Aorta (tissue), 5 donors: Measurements from ENCODE around the gene ARHGAP26. TPM values are rescaled to one million over a fixed set of nuclear protein-coding genes. Genes with fewer than 3 reads are reported as not detected.

ENCODE experiments used
- ATAC-seq: fragments of 200-7000 bp; cut with Tn5 transposase; one replicate; pipeline ENCODE4 v1.9.1; 2022; ENCODE audit warnings: moderate library complexity; ENCODE audit not compliant: low FRiP score
- DNase-seq, 2 donors: peaks; one replicate each; pipeline ENCODE4 v3.0.0-alpha.2; 2020
- H3K27ac ChIP-seq, 2 donors: one replicate each; pipeline ENCODE4 v1.5.1; 2013; ENCODE audit warnings: low read length in 2 of 2, mild to moderate bottlenecking in 2 of 2, moderate library complexity in 2 of 2, control low read depth in 1 of 2, inconsistent platforms in 1 of 2, low read depth in 1 of 2
- H3K27me3 ChIP-seq, 2 donors: one replicate each; pipeline ENCODE4 v1.6.1; 2013; ENCODE audit warnings: control low read depth in 1 of 2, low read length in 1 of 2, mild to moderate bottlenecking in 1 of 2, moderate library complexity in 1 of 2; ENCODE audit not compliant: insufficient read depth in 2 of 2, control insufficient read depth in 1 of 2
- H3K36me3 ChIP-seq, 2 donors: one replicate each; pipeline ENCODE4 v1.6.1; 2013; ENCODE audit warnings: control low read depth in 1 of 2, low read length in 1 of 2, mild to moderate bottlenecking in 1 of 2; ENCODE audit not compliant: insufficient read depth in 2 of 2, control insufficient read depth in 1 of 2
- H3K4me1 ChIP-seq, 2 donors: one replicate each; pipeline ENCODE4 v1.6.1; 2013; ENCODE audit warnings: low read length in 2 of 2, control low read depth in 1 of 2, mild to moderate bottlenecking in 1 of 2, moderate library complexity in 1 of 2; ENCODE audit not compliant: insufficient read depth in 2 of 2, control insufficient read depth in 1 of 2
- H3K4me3 ChIP-seq, 2 donors: one replicate each; pipeline ENCODE4 v1.5.1; 2013; ENCODE audit warnings: low read length in 2 of 2, control low read depth in 1 of 2, mild to moderate bottlenecking in 1 of 2
- H3K9me3 ChIP-seq: one replicate; pipeline ENCODE4 v1.6.1; 2013; ENCODE audit warnings: mild to moderate bottlenecking, low read length; ENCODE audit not compliant: control insufficient read depth
- WGBS, 2 donors: extraction: QIAGEN DNeasy Blood & Tissue Kit; methylation state at CpG; one replicate each; pipeline ENCODE4 v1.1.7; 2013; 5-methylcytosine and 5-hydroxymethylcytosine counted together
- intact Hi-C, 2 donors: fragments of 100-400 bp; cut with DNase I; formaldehyde crosslinking; loops; one replicate each; pipeline versions ENCODE4 v1.14.2 to v1.15.0; 2022
- polyA plus RNA-seq, 2 donors: library from polyadenylated mRNA; stranded (reverse); fragments of 200-250 nt; gene quantifications; one replicate each; pipeline ENCODE4 v1.2.3, GENCODE V29; 2013
- total RNA-seq, 2 donors: library from RNA; stranded (reverse); fragmentation: NEBNext Ultra II Directional; extraction: Animal tissue kit (Norgen Biotek cat#: 25700); gene quantifications; one replicate each; pipeline ENCODE4 v1.2.1, GENCODE V29; 2021
- donor health status: healthy with polysubstance abuse.
- donor health status: Bipolar disorder and iron deficiency.
- donor health status: DM: no; HTN: no; CAD: no.
- donor health status: DM: no; HTN: no; CAD: no.
- donor health status: DM: yes; HTN: yes; CAD: no.

Gene ARHGAP26
- total and polyA plus RNA-seq, 4 donors: 4.5 to 70.7 (median 29.6) TPM

DNA sequence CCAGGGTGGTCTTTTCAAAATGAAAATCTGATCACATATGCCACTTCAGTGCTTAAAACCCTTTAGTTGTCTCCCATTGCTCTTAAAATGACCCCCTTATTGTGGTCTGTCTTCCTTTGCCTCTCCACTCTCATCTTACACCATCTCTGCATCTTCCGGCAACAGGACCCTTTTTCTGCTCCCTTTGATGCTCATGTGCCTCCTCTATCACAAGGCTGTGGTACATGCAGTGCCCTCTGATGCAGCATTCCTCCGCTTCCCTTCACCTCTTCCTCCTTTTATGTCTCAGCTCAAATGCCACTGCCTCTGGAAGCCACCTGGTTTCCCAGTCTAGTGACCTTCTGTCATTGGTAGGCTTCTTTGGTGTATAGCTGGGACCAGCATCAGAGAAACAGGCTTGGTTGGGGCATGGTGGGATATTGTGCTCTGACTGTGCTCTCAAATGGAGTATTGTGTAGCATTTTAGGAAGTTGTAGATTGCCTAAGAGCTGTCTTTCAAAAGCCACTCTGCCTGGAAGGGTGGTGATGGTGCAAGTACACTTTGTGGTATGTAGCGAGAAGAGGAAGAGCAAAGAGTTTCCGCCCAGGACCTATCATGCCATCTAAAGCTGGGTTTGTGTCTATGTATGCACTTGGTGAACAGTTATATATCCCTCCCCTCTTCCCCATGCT lies 28.1 kb downstream of the ARHGAP26 start:
- Histone ChIP-seq H3K9me3 (no peaks in the 10 kb centered on the region), H3K27me3 (no peaks in the 10 kb centered on the region), H3K36me3 (no peaks in the 10 kb centered on the region), H3K27ac (no peak overlapping the region), H3K4me1 (peaks cover 0 to 5% of the 10 kb centered on the region in 2 donors), H3K4me3 (no peak overlapping the region)
- intact Hi-C loops: no loop called here
- WGBS, 2 donors: 96 to 98% methylated on average over 4 of the region's 4 CpGs
- peak in 1 of 2 donors; percentile 62 for DNase-seq
- ATAC-seq: peak; percentile 72

DNA sequence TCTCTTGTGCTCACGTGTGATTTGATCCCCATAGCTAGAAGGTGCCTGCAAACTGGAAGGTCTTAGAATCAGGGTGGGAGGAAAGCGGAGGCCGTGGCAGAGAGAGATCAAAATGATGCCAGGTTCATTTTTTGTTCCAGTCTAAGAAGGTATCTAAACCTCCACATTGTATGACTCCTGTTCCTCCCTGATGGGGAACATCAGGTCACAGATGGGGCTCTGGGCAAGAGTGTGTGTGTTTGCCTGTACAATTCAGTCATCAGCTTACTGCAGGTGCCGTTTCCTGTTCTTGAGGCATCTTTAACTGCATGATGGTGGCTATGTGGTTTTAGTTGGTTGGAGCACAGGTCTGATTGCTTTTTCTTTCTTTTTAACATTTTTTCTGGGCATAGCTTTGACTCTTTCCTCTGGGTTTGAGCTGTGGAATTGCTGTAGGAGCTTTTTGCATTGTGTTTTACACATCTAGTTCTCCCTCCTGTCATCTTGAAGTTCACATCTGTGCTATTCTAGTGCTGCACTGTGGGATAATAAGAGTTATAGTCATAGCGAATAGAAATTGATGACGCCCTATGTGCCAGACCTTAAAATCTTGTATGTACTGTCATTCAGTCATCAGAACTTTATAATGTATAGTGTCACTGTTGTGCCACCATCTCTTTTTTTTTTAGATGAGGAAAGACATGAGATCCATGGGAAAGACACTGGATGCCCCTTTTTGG lies 30.8 kb downstream of the ARHGAP26 start:
- Histone ChIP-seq H3K9me3 (no peaks in the 10 kb centered on the region), H3K27me3 (no peaks in the 10 kb centered on the region), H3K36me3 (no peaks in the 10 kb centered on the region), H3K4me3 (no peak overlapping the region), H3K4me1 (peaks cover 0 to 1% of the 10 kb centered on the region in 2 donors), H3K27ac (no peak overlapping the region)
- 94 to 95% methylated on average over 6 of the region's 6 CpGs for WGBS, 2 donors
- intact Hi-C loops: no loop called here
- DNase-seq (no peak), ATAC-seq (no peak)

DNA sequence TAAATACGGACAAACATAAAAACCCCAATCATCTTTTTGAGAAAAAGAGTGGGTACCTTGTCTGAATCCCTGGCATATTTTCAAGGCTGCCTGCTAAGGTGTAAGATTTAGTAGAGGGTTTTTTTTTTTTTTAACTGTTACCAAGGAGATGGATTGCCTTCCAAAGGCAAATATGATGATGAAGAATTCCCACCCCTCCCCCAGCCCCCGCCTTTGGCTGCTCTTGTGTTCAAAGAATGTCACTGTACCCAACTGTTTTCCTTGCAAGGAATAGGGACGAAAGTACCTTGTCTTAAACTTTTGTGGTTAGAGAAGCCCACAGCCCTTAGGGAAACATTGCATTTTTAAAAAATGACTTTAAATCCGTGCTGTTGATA lies 31.3 kb downstream of the ARHGAP26 start:
- ATAC-seq: no peak
- Histone ChIP-seq H3K4me1 (peaks cover 0 to 1% of the 10 kb centered on the region in 2 donors), H3K27me3 (no peaks in the 10 kb centered on the region), H3K27ac (no peak overlapping the region), H3K4me3 (no peak overlapping the region), H3K9me3 (no peaks in the 10 kb centered on the region), H3K36me3 (no peaks in the 10 kb centered on the region)
- no peak for DNase-seq
- WGBS, 2 donors: 80 to 82% methylated on average over 4 of the region's 4 CpGs
- intact Hi-C loops: no loop called here

DNA sequence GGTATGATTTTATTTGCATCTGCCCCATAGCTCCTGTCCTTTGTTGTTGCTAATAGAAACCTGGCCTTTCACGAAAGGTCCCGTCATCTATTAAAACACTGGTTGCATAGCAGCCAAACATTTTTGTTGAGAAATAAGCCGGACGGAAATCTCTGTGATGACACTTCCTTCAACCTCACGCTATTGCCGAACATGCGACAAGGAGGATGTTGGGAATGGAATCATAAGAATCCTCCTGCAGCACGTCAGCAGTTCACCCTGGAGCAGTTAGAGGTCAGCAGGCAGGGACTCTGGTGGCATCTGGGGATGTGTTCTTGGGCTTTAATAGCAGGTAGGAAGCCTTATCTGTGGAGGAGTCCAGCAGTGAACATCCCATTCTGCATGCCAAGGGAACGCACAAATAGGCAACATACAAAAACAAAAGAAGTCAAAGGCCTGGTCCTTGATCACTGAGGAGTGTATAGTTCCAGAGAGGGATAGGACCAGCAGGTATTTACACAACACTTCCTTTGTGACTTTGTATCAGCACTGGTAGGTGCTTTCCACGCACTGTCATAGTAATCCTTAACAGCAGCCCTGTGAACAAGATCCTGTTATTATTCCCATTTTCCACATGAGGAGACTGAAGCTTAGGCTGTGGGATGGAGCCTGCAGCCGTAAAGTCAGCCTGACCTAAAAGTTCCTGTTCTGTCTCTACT lies 33.4 kb downstream of the ARHGAP26 start:
- DNase-seq: peak in 1 of 2 donors; percentile 68
- Histone ChIP-seq H3K36me3 (no peaks in the 10 kb centered on the region), H3K9me3 (no peaks in the 10 kb centered on the region), H3K4me3 (no peak overlapping the region), H3K4me1 (peaks cover 0 to 8% of the 10 kb centered on the region in 2 donors), H3K27me3 (no peaks in the 10 kb centered on the region), H3K27ac (no peak overlapping the region)
- WGBS, 2 donors: 92 to 93% methylated on average over 11 of the region's 11 CpGs
- intact Hi-C loops: no loop called here
- ATAC-seq: peak; percentile 65

DNA sequence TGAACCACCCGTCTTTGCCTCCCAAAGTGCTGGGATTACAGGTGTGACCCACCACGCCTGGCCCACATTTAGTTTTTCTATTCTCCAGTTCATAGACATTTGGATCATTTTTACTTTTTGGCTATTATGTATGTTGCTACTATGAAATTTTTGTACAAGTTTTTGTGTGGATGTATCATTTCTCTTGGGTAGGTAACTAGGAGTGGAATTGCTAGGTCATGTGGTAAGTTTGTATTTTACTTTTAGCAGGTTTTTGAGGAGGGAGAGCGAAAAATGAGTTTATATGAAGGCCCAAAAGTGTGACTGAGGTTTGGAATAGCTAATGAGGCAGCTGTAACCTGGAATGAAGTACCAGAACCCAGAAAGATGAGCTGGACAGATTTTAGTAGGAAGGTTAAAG lies 35.2 kb downstream of the ARHGAP26 start:
- WGBS, 2 donors: 96 to 98% methylated on average over 3 of the region's 3 CpGs
- Histone ChIP-seq H3K36me3 (no peaks in the 10 kb centered on the region), H3K4me3 (no peak overlapping the region), H3K9me3 (no peaks in the 10 kb centered on the region), H3K27me3 (no peaks in the 10 kb centered on the region), H3K4me1 (peaks cover 2 to 8% of the 10 kb centered on the region in 2 donors), H3K27ac (no peak overlapping the region)
- ATAC-seq (no peak), DNase-seq (no peak)
- intact Hi-C loops: no loop called here

DNA sequence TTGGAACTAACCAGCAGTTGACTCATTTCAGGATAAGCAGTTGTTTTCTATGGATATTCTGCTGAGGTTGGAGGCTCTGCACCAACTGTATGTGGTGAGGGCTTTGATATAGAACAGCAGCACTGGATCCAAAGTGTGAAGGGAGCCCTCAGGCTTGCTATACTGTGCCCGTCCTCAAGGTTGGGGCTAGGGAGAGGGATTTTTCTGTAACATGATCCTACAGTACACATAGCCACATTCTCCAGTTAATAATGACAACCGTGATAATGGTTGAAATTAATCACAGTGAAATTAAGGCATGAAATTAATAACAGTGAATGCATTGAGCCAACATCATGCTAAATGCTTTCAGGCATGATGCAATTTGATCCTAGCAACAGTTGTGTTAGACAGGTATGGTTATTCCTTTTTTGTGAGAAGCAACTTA lies 36.7 kb downstream of the ARHGAP26 start:
- ATAC-seq (no peak), DNase-seq (no peak)
- no peaks in the 10 kb centered on the region for H3K27me3 ChIP-seq
- peaks cover 2 to 13% of the 10 kb centered on the region in 2 donors for H3K4me1 ChIP-seq
- no peak overlapping the region for H3K27ac ChIP-seq
- intact Hi-C loops: no loop called here
- 21 to 33% methylated on average over 2 of the region's 2 CpGs for WGBS, 2 donors
- no peaks in the 10 kb centered on the region for H3K36me3 ChIP-seq
- H3K9me3 ChIP-seq: no peaks in the 10 kb centered on the region
- H3K4me3 ChIP-seq: no peak overlapping the region

DNA sequence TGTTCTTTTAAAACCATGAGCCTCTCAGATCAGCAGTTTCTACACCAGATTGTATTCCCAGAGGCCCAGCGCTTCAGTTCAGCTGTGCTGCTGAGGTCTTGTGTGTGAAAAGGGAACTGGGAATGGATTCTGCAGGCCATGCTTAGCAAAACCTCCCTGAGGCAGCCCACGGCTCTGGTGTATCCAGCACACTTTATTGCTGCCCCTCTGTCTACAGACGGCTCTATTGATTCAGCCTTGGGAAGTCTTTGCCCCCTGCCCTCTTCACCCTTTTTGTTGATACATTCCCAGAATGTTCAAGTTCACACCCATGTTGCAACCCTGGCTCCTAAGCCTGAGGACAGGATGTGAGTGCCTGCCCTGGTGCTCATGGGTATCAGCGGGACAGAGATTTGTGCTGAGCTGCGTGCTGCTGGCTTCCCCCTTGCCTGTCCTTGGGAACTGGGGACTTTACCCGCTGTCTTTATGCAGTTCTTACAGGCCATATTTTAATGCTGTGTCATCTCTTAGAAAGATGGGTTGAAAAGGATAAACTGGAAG lies 37.3 kb downstream of the ARHGAP26 start:
- Histone ChIP-seq H3K27me3 (no peaks in the 10 kb centered on the region), H3K36me3 (no peaks in the 10 kb centered on the region), H3K27ac (no peak overlapping the region), H3K4me3 (no peak overlapping the region), H3K9me3 (no peaks in the 10 kb centered on the region), H3K4me1 (peaks cover 2 to 13% of the 10 kb centered on the region in 2 donors)
- 81 to 84% methylated on average over 6 of the region's 6 CpGs for whole genome bisulfite sequencing, 2 donors
- intact Hi-C loops: no loop called here
- DNase-seq (peak in 1 of 2 donors; percentile 71), ATAC-seq (no peak)

DNA sequence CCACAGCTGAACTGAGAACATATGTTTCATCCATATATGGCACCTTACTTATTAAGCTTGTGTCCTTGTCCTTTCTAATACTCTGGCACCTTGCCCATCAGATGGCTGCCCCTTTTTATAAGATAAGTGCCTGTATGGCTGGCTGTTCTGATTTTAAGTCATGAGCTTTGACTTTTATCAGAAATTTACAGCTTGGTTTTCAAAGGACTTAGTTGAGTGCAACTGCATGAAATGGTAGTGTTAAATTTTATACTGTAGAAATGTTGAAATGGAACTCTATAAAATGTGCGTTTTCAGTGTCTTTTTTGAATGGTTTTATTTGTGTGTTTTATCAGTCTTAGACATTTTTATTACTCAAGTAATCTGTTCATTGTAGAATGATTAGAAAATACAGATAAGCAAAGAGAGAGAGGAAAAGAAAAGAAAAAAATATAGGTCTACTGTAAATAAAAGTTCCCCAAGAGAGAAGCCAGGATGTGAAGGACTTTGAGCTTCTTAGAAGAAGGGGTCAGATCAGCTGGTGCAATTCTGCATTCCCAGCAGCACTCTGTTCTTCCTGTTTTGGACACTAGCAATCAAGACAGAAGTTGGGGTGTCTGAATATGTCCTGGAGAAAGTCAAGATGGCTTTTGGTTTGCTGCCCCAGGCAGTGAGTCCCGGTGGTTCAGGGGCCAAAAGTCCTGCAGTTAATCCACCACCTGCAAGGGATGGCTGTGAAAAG lies 38.9 kb downstream of the ARHGAP26 start:
- Histone ChIP-seq H3K4me3 (no peak overlapping the region), H3K36me3 (no peaks in the 10 kb centered on the region), H3K4me1 (peaks cover 2 to 13% of the 10 kb centered on the region in 2 donors), H3K27me3 (no peaks in the 10 kb centered on the region), H3K27ac (no peak overlapping the region), H3K9me3 (no peaks in the 10 kb centered on the region)
- no peak for DNase-seq
- WGBS, 2 donors: 66 to 73% methylated on average over 2 of the region's 2 CpGs
- no peak for ATAC-seq
- intact Hi-C loops: no loop called here
